IPS-18a (cell line): ENCODE results near the gene KLHDC4.
"Not testable (repeated sequence)": the region's sequence is repeated elsewhere in the genome, so short reads cannot be mapped to it uniquely, and the experiment has no call there.

Experiments used
- H3K27ac ChIP-seq: one replicate; pipeline ENCODE4 v1.5.1; 2013; ENCODE audit warnings: low read length
- H3K27me3 ChIP-seq: one replicate; pipeline ENCODE4 v1.6.1; 2013; ENCODE audit warnings: mild to moderate bottlenecking, low read length; ENCODE audit not compliant: control insufficient read depth, insufficient read depth
- H3K36me3 ChIP-seq: one replicate; pipeline ENCODE4 v1.6.1; 2013; ENCODE audit warnings: low read depth, low read length; ENCODE audit not compliant: control insufficient read depth
- H3K4me1 ChIP-seq: one replicate; pipeline ENCODE4 v1.6.1; 2013; ENCODE audit warnings: low read depth, low read length; ENCODE audit not compliant: control insufficient read depth
- H3K4me3 ChIP-seq: one replicate; pipeline ENCODE4 v1.5.1; 2013; ENCODE audit warnings: low read length
- H3K9ac ChIP-seq: one replicate; pipeline ENCODE4 v1.6.1; 2013; ENCODE audit warnings: mild to moderate bottlenecking, low read length, moderate library complexity
- H3K9me3 ChIP-seq: one replicate; pipeline ENCODE4 v1.6.1; 2013; ENCODE audit warnings: low read depth, low read length; ENCODE audit not compliant: control insufficient read depth

Gene KLHDC4

GRCh38 chr16:87684711-87685404 is 80.9 kb downstream of the KLHDC4 start:
- Histone ChIP-seq H3K27me3 (no peaks in the 10 kb centered on the region), H3K4me3 (no peak overlapping the region), H3K27ac (no peak overlapping the region), H3K9me3 (no peaks in the 10 kb centered on the region), H3K36me3 (peaks cover 3% of the 10 kb centered on the region), H3K9ac (no peak overlapping the region), H3K4me1 (no peaks in the 10 kb centered on the region)

GRCh38 chr16:87684106-87684677 is 81.6 kb downstream of the KLHDC4 start:
- no peaks in the 10 kb centered on the region for H3K4me1 ChIP-seq
- no peaks in the 10 kb centered on the region for H3K27me3 ChIP-seq
- H3K27ac ChIP-seq = no peak overlapping the region
- peaks cover 3% of the 10 kb centered on the region for H3K36me3 ChIP-seq
- H3K4me3 ChIP-seq = no peak overlapping the region
- no peaks in the 10 kb centered on the region for H3K9me3 ChIP-seq
- no peak overlapping the region for H3K9ac ChIP-seq

- no peaks in the 10 kb centered on the region for H3K27me3 ChIP-seq
- H3K36me3 ChIP-seq = peaks cover 3% of the 10 kb centered on the region
- no peaks in the 10 kb centered on the region for H3K9me3 ChIP-seq
- H3K27ac ChIP-seq = no peak overlapping the region
- H3K9ac ChIP-seq = no peak overlapping the region
- no peaks in the 10 kb centered on the region for H3K4me1 ChIP-seq
- H3K4me3 ChIP-seq = no peak overlapping the region
These were observed 82.9 kb downstream of the KLHDC4 start for GRCh38 chr16:87682852-87683399.

DNA sequence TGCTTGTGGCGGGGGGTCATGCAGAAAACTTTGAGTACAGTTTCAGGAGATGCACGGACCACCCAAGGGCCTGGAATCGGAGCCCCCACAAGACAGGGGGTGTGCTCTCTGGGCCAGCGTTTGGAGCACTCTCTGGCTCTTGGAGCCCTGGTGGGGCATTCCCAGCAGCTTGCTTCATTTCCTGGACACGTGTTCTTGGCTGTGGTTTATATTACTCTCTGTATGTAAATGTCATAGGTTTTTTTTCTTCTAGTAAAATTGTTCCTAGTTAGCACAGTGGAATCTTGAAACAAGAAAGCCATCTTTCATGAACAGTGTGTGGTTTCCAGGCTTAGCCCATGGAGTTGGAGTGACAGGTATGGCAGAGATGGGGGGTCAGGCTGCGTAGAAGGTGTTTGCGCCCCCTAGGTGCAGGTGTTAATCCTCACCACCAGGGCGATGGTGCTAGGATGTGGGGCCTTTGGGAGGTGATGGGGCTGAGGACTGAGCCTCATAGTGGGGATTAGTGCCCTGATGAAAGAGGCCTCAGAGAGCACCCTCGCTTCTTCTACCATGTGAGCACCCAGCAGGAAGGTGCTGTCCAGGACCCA is 83.7 kb downstream of the KLHDC4 start:
- H3K36me3 ChIP-seq = peaks cover 3% of the 10 kb centered on the region
- H3K9me3 ChIP-seq = no peaks in the 10 kb centered on the region
- no peak overlapping the region for H3K4me3 ChIP-seq
- H3K9ac ChIP-seq = no peak overlapping the region
- H3K27ac ChIP-seq = no peak overlapping the region
- H3K4me1 ChIP-seq = no peaks in the 10 kb centered on the region
- no peaks in the 10 kb centered on the region for H3K27me3 ChIP-seq

DNA sequence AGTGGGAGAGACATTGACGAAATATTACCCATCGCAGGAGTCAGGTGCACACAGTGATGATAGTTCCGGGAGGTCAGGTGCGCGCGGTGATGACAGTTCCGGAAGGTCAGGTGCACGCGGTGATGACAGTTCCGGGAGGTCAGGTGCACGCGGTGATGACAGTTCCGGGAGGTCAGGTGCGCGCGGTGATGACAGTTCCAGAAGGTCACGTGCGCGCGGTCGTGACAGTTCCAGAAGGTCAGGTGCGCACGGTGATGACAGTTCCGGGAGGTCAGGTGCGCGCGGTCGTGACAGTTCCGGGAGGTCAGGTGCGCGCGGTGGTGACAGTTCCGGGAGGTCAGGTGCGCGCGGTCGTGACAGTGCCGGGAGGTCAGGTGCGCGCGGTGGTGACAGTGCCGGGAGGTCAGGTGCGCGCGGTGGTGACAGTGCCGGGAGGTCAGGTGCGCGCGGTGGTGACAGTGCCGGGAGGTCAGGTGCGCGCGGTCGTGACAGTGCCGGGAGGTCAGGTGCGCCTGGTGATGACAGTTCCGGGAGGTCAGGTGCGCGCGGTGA is 84.7 kb downstream of the KLHDC4 start:
- not testable (repeated sequence) for H3K9ac ChIP-seq, H3K36me3 ChIP-seq, H3K27me3 ChIP-seq, H3K4me1 ChIP-seq, H3K9me3 ChIP-seq, H3K27ac ChIP-seq, H3K4me3 ChIP-seq

DNA sequence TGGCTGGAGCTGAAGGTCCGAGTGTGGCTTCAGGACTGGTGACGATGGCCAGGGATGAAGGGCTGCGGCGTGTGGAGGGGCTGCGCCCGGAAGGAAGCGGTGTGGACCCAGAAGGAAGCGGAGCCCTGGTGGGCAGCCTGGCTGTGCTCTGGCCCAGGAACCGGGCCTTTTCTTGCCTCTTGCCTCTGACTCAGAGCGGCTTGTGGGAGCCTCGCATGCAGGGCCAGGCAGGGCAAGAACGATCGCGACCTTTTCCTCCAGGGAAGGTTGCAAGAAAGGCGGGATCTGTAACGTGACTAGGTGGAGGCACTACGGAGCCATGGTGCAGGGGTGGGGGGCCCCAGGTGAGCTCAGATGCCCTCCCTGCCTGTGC is 85.5 kb downstream of the KLHDC4 start:
- Histone ChIP-seq H3K4me1 (no peaks in the 10 kb centered on the region), H3K4me3 (no peak overlapping the region), H3K9me3 (no peaks in the 10 kb centered on the region), H3K36me3 (peaks cover 3% of the 10 kb centered on the region), H3K27me3 (no peaks in the 10 kb centered on the region), H3K9ac (no peak overlapping the region), H3K27ac (no peak overlapping the region)

- Histone ChIP-seq H3K27me3 (no peaks in the 10 kb centered on the region), H3K9ac (no peak overlapping the region)
These were observed 86.1 kb downstream of the KLHDC4 start for GRCh38 chr16:87679593-87680271.

GRCh38 chr16:87678618-87679017 is 87.2 kb downstream of the KLHDC4 start:
- no peaks in the 10 kb centered on the region for H3K27me3 ChIP-seq
- H3K36me3 ChIP-seq = no peaks in the 10 kb centered on the region

More at GRCh38 chr16:87679593-87680271, 86.1 kb downstream of the KLHDC4 start:
- H3K4me3 ChIP-seq = no peak overlapping the region
- H3K9me3 ChIP-seq = no peaks in the 10 kb centered on the region
- peaks cover 3% of the 10 kb centered on the region for H3K36me3 ChIP-seq
- H3K4me1 ChIP-seq = no peaks in the 10 kb centered on the region
- no peak overlapping the region for H3K27ac ChIP-seq

GRCh38 chr16:87677830-87678229 is 88.0 kb downstream of the KLHDC4 start:
- H3K36me3 ChIP-seq = no peaks in the 10 kb centered on the region
- H3K9me3 ChIP-seq = no peaks in the 10 kb centered on the region
- H3K9ac ChIP-seq = no peak overlapping the region
- H3K4me1 ChIP-seq = no peaks in the 10 kb centered on the region
- H3K4me3 ChIP-seq = no peak overlapping the region
- H3K27me3 ChIP-seq = no peaks in the 10 kb centered on the region
- H3K27ac ChIP-seq = no peak overlapping the region

More at GRCh38 chr16:87678618-87679017, 87.2 kb downstream of the KLHDC4 start:
- Histone ChIP-seq H3K4me3 (no peak overlapping the region), H3K9ac (no peak overlapping the region), H3K9me3 (no peaks in the 10 kb centered on the region), H3K4me1 (no peaks in the 10 kb centered on the region), H3K27ac (no peak overlapping the region)

GRCh38 chr16:87675111-87675719 is 90.6 kb downstream of the KLHDC4 start:
- Histone ChIP-seq H3K36me3 (no peaks in the 10 kb centered on the region), H3K4me3 (no peak overlapping the region), H3K9me3 (no peaks in the 10 kb centered on the region), H3K27me3 (no peaks in the 10 kb centered on the region), H3K4me1 (no peaks in the 10 kb centered on the region), H3K27ac (no peak overlapping the region), H3K9ac (no peak overlapping the region)

DNA sequence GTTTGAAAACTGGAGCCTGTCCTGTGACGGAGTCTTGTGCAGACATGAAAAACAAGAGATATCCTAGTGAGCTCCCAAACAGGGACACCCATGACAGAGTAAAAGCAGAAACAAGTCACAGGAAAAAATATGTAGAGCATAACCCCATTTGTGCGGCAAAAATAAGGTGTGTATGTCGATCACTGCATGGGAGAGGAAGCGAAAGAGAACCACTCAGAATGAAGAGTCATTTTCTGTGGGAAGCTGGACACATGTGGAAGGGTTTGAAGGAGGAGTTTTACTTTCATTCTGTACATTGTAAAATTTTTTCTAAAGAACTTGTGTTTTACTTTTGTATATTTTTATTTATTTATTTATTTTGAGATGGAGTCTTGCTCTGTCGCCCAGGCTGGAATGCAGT is 91.4 kb downstream of the KLHDC4 start:
- Histone ChIP-seq H3K27me3 (no peaks in the 10 kb centered on the region), H3K9me3 (no peaks in the 10 kb centered on the region), H3K36me3 (no peaks in the 10 kb centered on the region), H3K9ac (no peak overlapping the region), H3K4me1 (no peaks in the 10 kb centered on the region), H3K4me3 (no peak overlapping the region), H3K27ac (no peak overlapping the region)
